Adrenal gland (tissue), 12 donors: ENCODE data around the gene XPR1. TPM values are rescaled to one million over a fixed set of nuclear protein-coding genes. Genes with fewer than 3 reads are reported as not detected.

Experiments
- DNase-seq, 7 donors: peaks; one replicate each; pipeline ENCODE4 v3.0.0-alpha.2; 2019 to 2020
- H3K27ac ChIP-seq, 5 donors: fragments of 200-600 bp; sonication (generic) in 4 of 5; 1 replicate in 3 of 5; 2 replicates in 2 of 5; pipeline versions ENCODE4 v1.5.1 to v1.8.0; 2016 to 2020; ENCODE audit warnings: mild to moderate bottlenecking in 1 of 5
- H3K27me3 ChIP-seq: fragments of 200-600 bp; 2 replicates; pipeline ENCODE4 v1.8.0; 2021
- H3K36me3 ChIP-seq, 2 donors: fragments of 200-600 bp; replicated peaks in 1 of 2; 1 replicate in 1 of 2; 2 replicates in 1 of 2; pipeline versions ENCODE4 v1.5.1 to v1.8.0; 2018 to 2022
- H3K4me1 ChIP-seq, 2 donors: fragments of 200-600 bp; replicated peaks in 1 of 2; 1 replicate in 1 of 2; 2 replicates in 1 of 2; pipeline versions ENCODE4 v1.5.1 to v1.8.0; 2018 to 2021
- H3K4me3 ChIP-seq, 4 donors: fragments of 200-600 bp; sonication (generic) in 3 of 4; one replicate each; pipeline ENCODE4 v1.5.1; 2016 to 2018
- H3K9me3 ChIP-seq, 3 donors: fragments of 200-600 bp; sonication (generic) in 1 of 3; replicated peaks in 1 of 3; 1 replicate in 2 of 3; 2 replicates in 1 of 3; pipeline versions ENCODE4 v1.5.1 to v1.8.0; 2016 to 2021
- CTCF ChIP-seq, 6 experiments: fragments of 450-650 bp in 4 of 6; fragments of 200-600 bp in 2 of 6; sonication (generic) in 1 of 6; IDR thresholded peaks; 1 replicate in 5 of 6; 2 replicates in 1 of 6; pipeline versions ENCODE4 v1.5.1 to v1.8.0; 2016 to 2021; ENCODE audit warnings: antibody characterized with exemption in 6 of 6, mild to moderate bottlenecking in 2 of 6, moderate library complexity in 1 of 6
- POLR2A ChIP-seq, 2 donors: fragments of 450-650 bp; IDR thresholded peaks; one replicate each; pipeline ENCODE4 v1.6.1; 2017; ENCODE audit warnings: antibody characterized with exemption in 2 of 2, mild to moderate bottlenecking in 2 of 2, moderate library complexity in 1 of 2
- WGBS, 4 donors: extraction: QIAGEN DNeasy Blood & Tissue Kit in 2 of 4; methylation state at CpG; one replicate each; pipeline versions ENCODE4 v1.1.5 to v1.1.7; 2013 to 2017; 5-methylcytosine and 5-hydroxymethylcytosine counted together
- intact Hi-C, 2 donors: fragments of 100-400 bp; cut with DNase I; formaldehyde crosslinking; loops; one replicate each; pipeline versions ENCODE4 v1.14.1 to v1.15.0; 2022 to 2023
- polyA plus RNA-seq, 3 donors: library from polyadenylated mRNA; stranded (reverse); fragments of 200-250 nt in 2 of 3; fragments of 350-450 nt in 1 of 3; fragmentation: Illumina TruSeq in 1 of 3; extraction: RNeasy Lipid Tissue Mini Kit (QIAGEN cat#74804) in 1 of 3; gene quantifications; one replicate each; pipeline ENCODE4 v1.2.3, GENCODE V29; 2013 to 2014
- total RNA-seq, 9 donors: library from RNA; depleted of rRNA in 4 of 9; stranded (reverse); fragments of >200 nt in 4 of 9; fragments of 120-200 nt in 1 of 9; fragmentation: NEBNext Ultra II Directional in 1 of 9; extraction: Animal tissue kit (Norgen Biotek cat#: 25700) in 1 of 9; gene quantifications; one replicate each; pipeline versions ENCODE4 v1.1.0 to v1.2.4, GENCODE V29; 2013 to 2023
- donor health status: healthy with polysubstance abuse.
- donor health status: Bipolar disorder and iron deficiency.
- donor health status: DM: yes; HTN: yes; CAD: no.
- donor health status: DM: no; HTN: no; CAD: no.
- donor health status: DM: no; HTN: no; CAD: no.
- donor health status: DM: yes; HTN: yes; CAD: no.

XPR1 gene
- total and polyA plus RNA-seq, 12 donors: 4.8 to 53.0 (median 24.1) TPM

GRCh38 chr1:180769889-180770288 lies 138.1 kb downstream of the XPR1 start:
- no peak overlapping the region for H3K27ac ChIP-seq
- H3K4me3 ChIP-seq: no peak overlapping the region
- intact Hi-C loops: no loop called here
- H3K27me3 ChIP-seq: no peaks in the 10 kb centered on the region
- peaks cover 0 to 11% of the 10 kb centered on the region in 2 donors for H3K4me1 ChIP-seq
- DNase-seq: no peak
- no peak for TF ChIP-seq POLR2A (IDR thresholded peaks at IDR 0.05)
- no peak for TF ChIP-seq CTCF (IDR thresholded peaks at IDR 0.05)
- H3K36me3 ChIP-seq: no peaks in the 10 kb centered on the region
- H3K9me3 ChIP-seq: no peaks in the 10 kb centered on the region

- Histone ChIP-seq H3K4me1 (peaks cover 0 to 11% of the 10 kb centered on the region in 2 donors), H3K4me3 (no peak overlapping the region), H3K36me3 (no peaks in the 10 kb centered on the region), H3K27me3 (no peaks in the 10 kb centered on the region), H3K27ac (no peak overlapping the region), H3K9me3 (no peaks in the 10 kb centered on the region)
- WGBS, 4 donors: 90 to 94% (median 91%) methylated on average over 1 of the region's 1 CpG
- no peak for DNase-seq
- TF ChIP-seq CTCF (IDR thresholded peaks at IDR 0.05) (no peak), POLR2A (IDR thresholded peaks at IDR 0.05) (no peak)
- intact Hi-C loops: no loop called here
These were observed 141.5 kb downstream of the XPR1 start for GRCh38 chr1:180773210-180773865.

- Histone ChIP-seq H3K4me3 (no peak overlapping the region), H3K4me1 (peaks cover 0 to 11% of the 10 kb centered on the region in 2 donors), H3K9me3 (no peaks in the 10 kb centered on the region), H3K36me3 (no peaks in the 10 kb centered on the region), H3K27me3 (no peaks in the 10 kb centered on the region), H3K27ac (no peak overlapping the region)
- no peak for DNase-seq
- intact Hi-C loops: no loop called here
- WGBS, 4 donors: 67 to 80% (median 74%) methylated on average over 2 of the region's 2 CpGs
- TF ChIP-seq CTCF (IDR thresholded peaks at IDR 0.05): no peak
- TF ChIP-seq POLR2A (IDR thresholded peaks at IDR 0.05): no peak
These were observed 144.0 kb downstream of the XPR1 start for GRCh38 chr1:180775801-180776200.

GRCh38 chr1:180777072-180777689 lies 145.4 kb downstream of the XPR1 start:
- no peak overlapping the region for H3K4me3 ChIP-seq
- intact Hi-C loops: no loop called here
- no peaks in the 10 kb centered on the region for H3K27me3 ChIP-seq
- TF ChIP-seq POLR2A (IDR thresholded peaks at IDR 0.05) (no peak), CTCF (IDR thresholded peaks at IDR 0.05) (no peak)
- no peaks in the 10 kb centered on the region for H3K9me3 ChIP-seq
- H3K36me3 ChIP-seq: no peaks in the 10 kb centered on the region
- no peak overlapping the region for H3K27ac ChIP-seq
- WGBS, 4 donors: 75 to 98% (median 93%) methylated on average over 4 of the region's 4 CpGs
- no peak for DNase-seq
- H3K4me1 ChIP-seq: peaks cover 0 to 11% of the 10 kb centered on the region in 2 donors
